HEK293 (cell line): Measurements from ENCODE around the gene SPATA33.
A peak's percentile ranks its signal among the peaks of the same experiment; 100 is the strongest.

ENCODE experiments used
- CTCF ChIA-PET: fragments of 350-600 bp; formaldehyde crosslinking; extraction: SDS; loops from one replicate; lab custom pipeline; 2021; ENCODE audit warnings: antibody characterized with exemption; lab: Yijun Ruan, JAX
- POLR2A ChIA-PET: fragments of 300-600 bp; formaldehyde crosslinking; extraction: SDS; loops from one replicate; lab custom pipeline; 2020; ENCODE audit warnings: antibody characterized with exemption, inconsistent platforms; lab: Yijun Ruan, JAX
- H3K27ac ChIP-seq: fragments of 200-500 bp; sonication (Bioruptor generic); 2 replicates; pipeline ENCODE4 v1.5.1; 2014; ENCODE audit warnings: low read depth, low read length, control low read depth, inconsistent platforms; ENCODE audit errors: extremely low read depth
- H3K36me3 ChIP-seq, 2 experiments: fragments of 200-500 bp in 1 of 2; sonication (Bioruptor generic) in 1 of 2; 1 replicate in 1 of 2; 2 replicates in 1 of 2; pipeline ENCODE4 v1.5.1; 2014 to 2017; ENCODE audit warnings: inconsistent platforms in 2 of 2, low read length in 2 of 2; ENCODE audit not compliant: control insufficient read depth in 2 of 2, insufficient read depth in 1 of 2
- H3K4me1 ChIP-seq: fragments of 200-500 bp; sonication (Bioruptor generic); 2 replicates; pipeline ENCODE4 v1.5.1; 2014; ENCODE audit warnings: mild to moderate bottlenecking, low read length, inconsistent platforms; ENCODE audit not compliant: control insufficient read depth, insufficient read depth
- H3K4me3 ChIP-seq: 2 replicates; pipeline ENCODE4 v1.5.1; 2011; ENCODE audit warnings: low read depth, mild to moderate bottlenecking, control low read depth, low read length, moderate library complexity
- H3K9me3 ChIP-seq: fragments of 200-500 bp; sonication (Bioruptor generic); 2 replicates; pipeline ENCODE4 v1.5.1; 2014; ENCODE audit warnings: low read depth, low read length, inconsistent platforms; ENCODE audit not compliant: control insufficient read depth, insufficient read depth
- EGR2 ChIP-seq: fragments of 450-650 bp; formaldehyde crosslinking; IDR thresholded peaks from 2 replicates; pipeline ENCODE4 v1.5.1; 2016; ENCODE audit warnings: low read depth, missing biosample characterization, missing genetic modification characterization
- ELK4 ChIP-seq: IDR thresholded peaks from 2 replicates; pipeline ENCODE4 v1.6.1; 2011; ENCODE audit warnings: mild to moderate bottlenecking, low read depth, low read length, borderline replicate concordance
- FEZF1 ChIP-seq: fragments of 450-650 bp; formaldehyde crosslinking; IDR thresholded peaks from 2 replicates; pipeline ENCODE4 v1.5.1; 2016; ENCODE audit warnings: missing biosample characterization, missing genetic modification characterization
- INSM2 ChIP-seq: fragments of 450-650 bp; formaldehyde crosslinking; IDR thresholded peaks from 2 replicates; pipeline ENCODE4 v1.5.1; 2016; ENCODE audit warnings: missing biosample characterization, missing genetic modification characterization
- KLF1 ChIP-seq: fragments of 450-650 bp; formaldehyde crosslinking; IDR thresholded peaks from 2 replicates; pipeline ENCODE4 v1.5.1; 2016; ENCODE audit warnings: missing biosample characterization, missing genetic modification characterization
- KLF10 ChIP-seq: fragments of 450-650 bp; IDR thresholded peaks from 2 replicates; pipeline ENCODE4 v1.5.1; 2018; ENCODE audit warnings: missing biosample characterization, mild to moderate bottlenecking, missing genetic modification characterization
- KLF7 ChIP-seq: fragments of 450-650 bp; formaldehyde crosslinking; IDR thresholded peaks from 2 replicates; pipeline ENCODE4 v1.5.1; 2016; ENCODE audit warnings: missing biosample characterization, missing genetic modification characterization, borderline replicate concordance
- PATZ1 ChIP-seq: fragments of 450-650 bp; formaldehyde crosslinking; IDR thresholded peaks from 2 replicates; pipeline ENCODE4 v1.5.1; 2016; ENCODE audit warnings: missing biosample characterization, missing genetic modification characterization
- SCRT1 ChIP-seq: fragments of 450-650 bp; formaldehyde crosslinking; IDR thresholded peaks from 2 replicates; pipeline ENCODE4 v1.5.1; 2016; ENCODE audit warnings: missing biosample characterization, missing genetic modification characterization, borderline replicate concordance
- SCRT2 ChIP-seq: fragments of 450-650 bp; formaldehyde crosslinking; IDR thresholded peaks from 2 replicates; pipeline ENCODE4 v1.5.1; 2016; ENCODE audit warnings: missing biosample characterization, missing genetic modification characterization
- SP2 ChIP-seq: fragments of 450-650 bp; formaldehyde crosslinking; IDR thresholded peaks from 2 replicates; pipeline ENCODE4 v1.5.1; 2016; ENCODE audit warnings: missing biosample characterization, missing genetic modification characterization
- YY1 ChIP-seq: fragments of 450-650 bp; formaldehyde crosslinking; IDR thresholded peaks from 2 replicates; pipeline ENCODE4 v1.5.1; 2018; ENCODE audit warnings: missing biosample characterization, missing genetic modification characterization
- ZBTB7A ChIP-seq: fragments of 450-650 bp; formaldehyde crosslinking; IDR thresholded peaks from 2 replicates; pipeline ENCODE4 v1.5.1; 2016; ENCODE audit warnings: low read depth, missing biosample characterization, missing genetic modification characterization
- ZIC2 ChIP-seq: fragments of 450-650 bp; formaldehyde crosslinking; IDR thresholded peaks from 2 replicates; pipeline ENCODE4 v1.5.1; 2016; ENCODE audit warnings: missing biosample characterization, missing genetic modification characterization
- ZNF10 ChIP-seq: fragments of 450-650 bp; formaldehyde crosslinking; IDR thresholded peaks from 2 replicates; pipeline ENCODE4 v1.5.1; 2017; ENCODE audit warnings: missing biosample characterization, missing genetic modification characterization
- ZNF112 ChIP-seq: fragments of 450-650 bp; formaldehyde crosslinking; IDR thresholded peaks from 2 replicates; pipeline ENCODE4 v1.5.0; 2017; ENCODE audit warnings: missing biosample characterization, missing genetic modification characterization
- ZNF157 ChIP-seq: fragments of 450-650 bp; formaldehyde crosslinking; IDR thresholded peaks from 2 replicates; pipeline ENCODE4 v1.5.1; 2016; ENCODE audit warnings: missing biosample characterization, missing genetic modification characterization
- ZNF19 ChIP-seq: fragments of 450-650 bp; formaldehyde crosslinking; IDR thresholded peaks from 2 replicates; pipeline ENCODE4; 2016; ENCODE audit warnings: missing biosample characterization, missing genetic modification characterization, low read depth
- ZNF280D ChIP-seq: fragments of 450-650 bp; formaldehyde crosslinking; IDR thresholded peaks from 2 replicates; pipeline ENCODE4 v1.5.1; 2016; ENCODE audit warnings: missing biosample characterization, missing genetic modification characterization
- ZNF366 ChIP-seq: fragments of 450-650 bp; formaldehyde crosslinking; conservative IDR thresholded peaks from 2 replicates; pipeline ENCODE4 v1.5.1; 2016; ENCODE audit warnings: missing biosample characterization, missing genetic modification characterization
- ZNF473 ChIP-seq: fragments of 450-650 bp; formaldehyde crosslinking; IDR thresholded peaks from 2 replicates; pipeline ENCODE4 v1.5.1; 2017; ENCODE audit warnings: missing biosample characterization, missing genetic modification characterization
- ZNF560 ChIP-seq: fragments of 450-650 bp; formaldehyde crosslinking; IDR thresholded peaks from 2 replicates; pipeline ENCODE4 v1.5.1; 2017; ENCODE audit warnings: missing biosample characterization, missing genetic modification characterization, borderline replicate concordance
- ZNF596 ChIP-seq: fragments of 450-650 bp; IDR thresholded peaks from 2 replicates; pipeline ENCODE4 v1.5.0; 2018; ENCODE audit warnings: missing biosample characterization, mild to moderate bottlenecking, missing genetic modification characterization, moderate library complexity
- ZNF600 ChIP-seq: fragments of 450-650 bp; formaldehyde crosslinking; IDR thresholded peaks from 2 replicates; pipeline ENCODE4 v1.5.1; 2016; ENCODE audit warnings: missing biosample characterization, missing genetic modification characterization
- ZNF792 ChIP-seq: fragments of 450-650 bp; formaldehyde crosslinking; IDR thresholded peaks from 2 replicates; pipeline ENCODE4 v1.5.1; 2016; ENCODE audit warnings: missing biosample characterization, missing genetic modification characterization
- ZNF843 ChIP-seq: fragments of 450-650 bp; formaldehyde crosslinking; IDR thresholded peaks from 2 replicates; pipeline ENCODE4 v1.5.1; 2016; ENCODE audit warnings: missing biosample characterization, missing genetic modification characterization

Gene SPATA33

GRCh38 chr16:89710709-89711564 lies 53.3 kb downstream of the SPATA33 start:
- TF ChIP-seq YY1 (no peak), ZNF792 (tag by site-specific recombination) (no peak), EGR2 (tag by site-specific recombination) (0 out of 2 replicates have a peak, but pooled peaks have one; percentile 3), KLF1 (tag by site-specific recombination) (0 out of 2 replicates have a peak, but pooled peaks have one; percentile 19), ZNF280D (tag by site-specific recombination) (no peak)
- Histone ChIP-seq H3K9me3 (no peaks in the 10 kb centered on the region), H3K36me3 (peaks cover 0 to 17% of the 10 kb centered on the region in 2 experiments; a peak in 2 of 3 replicates), H3K4me3 (no peak overlapping the region), H3K4me1 (no peaks in the 10 kb centered on the region; the same call in 1 of the 2 replicates), H3K27ac (no peak overlapping the region)
- ChIA-PET CTCF (interaction anchor here (0.7 kb wide), 1 partner anchor 9 kb away, joined by 3 read pairs; the partner anchor contains the start of gene SPATA2L), POLR2A (interaction anchor here (1.3 to 1.9 kb wide), 2 partner anchors 9 to 11 kb away, joined by 4 to 5 read pairs; no protein-coding TSS in a partner anchor)

- Histone ChIP-seq H3K9me3 (no peaks in the 10 kb centered on the region), H3K4me3 (peak overlapping the region; percentile 62), H3K36me3 (peaks cover 0 to 22% of the 10 kb centered on the region in 2 experiments; a peak in 2 of 3 replicates), H3K27ac (peak overlapping the region; percentile 49; the same call in 1 of the 2 replicates), H3K4me1 (no peaks in the 10 kb centered on the region)
- ChIA-PET POLR2A (interaction anchor here (0.5 to 1.4 kb wide), 3 partner anchors 9 to 105 kb away, joined by 3 to 4 read pairs (median 3); partner anchors contain the start of gene FANCA), CTCF (interaction anchor here (0.7 kb wide), 1 partner anchor 10 kb away, joined by 3 read pairs; the partner anchor contains the start of gene SPATA2L)
- TF ChIP-seq ZNF843 (tag by site-specific recombination) (no peak), INSM2 (tag by site-specific recombination) (no peak), SP2 (tag by site-specific recombination) (peak; percentile 35), KLF10 (tag by site-specific recombination) (no peak), ZIC2 (tag by site-specific recombination) (no peak), SCRT1 (tag by site-specific recombination) (peak; percentile 72), ZNF473 (tag by site-specific recombination) (no peak), ZNF157 (tag by site-specific recombination) (no peak), PATZ1 (tag by site-specific recombination) (peak; percentile 47; the same call in 1 of the 2 replicates), SCRT2 (peak; percentile 85), KLF7 (tag by site-specific recombination) (no peak), ZNF112 (tag by site-specific recombination) (no peak), ZNF600 (tag by site-specific recombination) (no peak), ZNF10 (no peak), ZNF596 (no peak), ZNF19 (tag by site-specific recombination) (no peak), ZNF560 (tag by site-specific recombination) (no peak), ELK4 (no peak), ZNF366 (tag by site-specific recombination) (no peak), FEZF1 (tag by site-specific recombination) (no peak), ZBTB7A (tag by site-specific recombination) (no peak)
Observed at GRCh38 chr16:89711601-89712273, 54.1 kb downstream of the SPATA33 start.
